HG03135 (cell line): ENCODE measurements around the gene GTPBP1.

Experiments used
- ATAC-seq: cut with Tn5 transposase; IDR thresholded peaks from one replicate; pipeline ENCODE4 v1.9.1; 2021; ENCODE audit warnings: mild to moderate bottlenecking, moderate library complexity; ENCODE audit not compliant: unreplicated experiment

The GTPBP1 gene

GRCh38 chr22:38782402-38783094 is 76.8 kb downstream of the GTPBP1 start:
- no peak for ATAC-seq
